Spinal cord (tissue), 10 donors: ENCODE results near the gene AFAP1. TPM values are rescaled to one million over a fixed set of nuclear protein-coding genes. Genes with fewer than 3 reads are reported as not detected.

Experiments used
- DNase-seq, 6 donors: peaks; one replicate each; pipeline versions ENCODE4 v3.0.0 to v3.0.0-alpha.2; 2013 to 2015; ENCODE audit warnings: low spot score in 6 of 6, low read depth in 4 of 6
- H3K27ac ChIP-seq: one replicate; pipeline ENCODE4 v1.5.1; 2013; ENCODE audit warnings: low read depth, low read length, control low read depth
- H3K27me3 ChIP-seq: one replicate; pipeline ENCODE4 v1.6.1; 2013; ENCODE audit warnings: low read length; ENCODE audit not compliant: control insufficient read depth, insufficient read depth
- H3K36me3 ChIP-seq: one replicate; pipeline ENCODE4 v1.6.1; 2013; ENCODE audit warnings: low read length; ENCODE audit not compliant: control insufficient read depth, insufficient read depth
- H3K4me1 ChIP-seq: one replicate; pipeline ENCODE4 v1.6.1; 2013; ENCODE audit warnings: low read length; ENCODE audit not compliant: control insufficient read depth, insufficient read depth
- H3K4me3 ChIP-seq: one replicate; pipeline ENCODE4 v1.5.1; 2013; ENCODE audit warnings: low read depth, low read length, control low read depth
- H3K9me3 ChIP-seq: one replicate; pipeline ENCODE4 v1.6.1; 2013; ENCODE audit warnings: low read length; ENCODE audit not compliant: control insufficient read depth, insufficient read depth
- WGBS: methylation state at CpG from one replicate; pipeline ENCODE4 v1.1.5; 2013; ENCODE audit warnings: missing lambda C conversion rate; ENCODE audit not compliant: insufficient coverage; 5-methylcytosine and 5-hydroxymethylcytosine counted together
- polyA plus RNA-seq, 2 donors: library from polyadenylated mRNA; unstranded; fragments of 120-200 nt; gene quantifications; one replicate each; pipeline ENCODE4 v1.2.1, GENCODE V29; 2013; ENCODE audit not compliant: insufficient read length in 2 of 2
- total RNA-seq, 2 donors: library from RNA; depleted of rRNA in 1 of 2; stranded (reverse); fragments of 120-200 nt in 1 of 2; fragments of >200 nt in 1 of 2; gene quantifications; one replicate each; pipeline versions ENCODE4 v1.2.3 to v1.2.4, GENCODE V29; 2013 to 2014
- donor health status: healthy.

Gene AFAP1
- total and polyA plus RNA-seq, 4 donors: 34.8 to 42.0 (median 36.3) TPM

- peak overlapping the region; percentile 86 for H3K27ac ChIP-seq
Measured at GRCh38 chr4:7909463-7910262, 30.0 kb downstream of the AFAP1 start.

DNA sequence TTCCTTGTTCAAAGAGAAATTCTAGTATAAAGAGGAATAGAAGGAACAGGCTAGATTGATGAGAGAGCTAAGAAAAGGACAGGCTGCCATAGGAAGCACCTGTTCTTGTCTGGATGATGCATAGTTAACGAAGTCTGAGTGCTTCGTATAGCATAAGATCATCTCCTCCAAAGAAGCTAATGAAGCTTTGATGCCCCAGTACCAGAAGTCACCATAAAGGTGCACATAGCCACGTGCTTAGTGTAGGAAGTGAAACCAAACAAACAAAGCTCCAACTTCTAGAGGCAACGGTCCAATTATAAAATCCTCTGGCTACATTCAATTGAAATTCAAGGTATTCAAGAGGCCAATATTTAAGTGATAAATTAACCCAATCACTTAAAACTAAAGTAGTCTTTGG is 31.0 kb downstream of the AFAP1 start:
- Histone ChIP-seq H3K9me3 (no peaks in the 10 kb centered on the region), H3K4me3 (no peak overlapping the region), H3K27ac (no peak overlapping the region), H3K27me3 (no peaks in the 10 kb centered on the region), H3K36me3 (no peaks in the 10 kb centered on the region), H3K4me1 (peaks cover 45% of the 10 kb centered on the region)
- WGBS: no CpG with 5 or more reads among the region's 4 CpGs
- no peak for DNase-seq

More at GRCh38 chr4:7909463-7910262, 30.0 kb downstream of the AFAP1 start:
- Histone ChIP-seq H3K9me3 (no peaks in the 10 kb centered on the region), H3K4me1 (peaks cover 43% of the 10 kb centered on the region), H3K27me3 (no peaks in the 10 kb centered on the region), H3K36me3 (no peaks in the 10 kb centered on the region), H3K4me3 (no peak overlapping the region)
- peak in 2 of 6 donors; percentile 54 to 58 for DNase-seq
- 33% methylated on average over 6 of the region's 12 CpGs for WGBS

DNA sequence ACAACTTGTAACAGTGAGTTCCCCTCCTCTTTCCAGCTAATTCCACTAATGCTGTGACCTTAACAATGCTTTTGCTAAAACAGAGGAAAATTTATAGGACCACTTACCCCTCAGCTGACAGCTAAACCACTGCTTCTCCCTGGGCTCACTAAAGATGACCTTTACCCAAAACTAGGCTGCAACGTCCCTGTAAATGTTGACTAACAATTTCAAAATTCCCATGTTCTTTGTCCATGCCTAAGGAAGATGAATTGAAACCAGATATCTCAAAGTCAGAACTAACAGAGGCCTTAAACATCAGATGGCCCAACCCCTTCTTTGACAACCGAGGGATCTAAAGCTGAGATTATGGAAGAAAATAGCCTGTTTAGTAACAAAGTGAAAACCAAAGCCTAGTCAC is 32.5 kb downstream of the AFAP1 start:
- Histone ChIP-seq H3K4me1 (peaks cover 49% of the 10 kb centered on the region), H3K4me3 (no peak overlapping the region)
- WGBS: no CpG with 5 or more reads among the region's 2 CpGs

DNA sequence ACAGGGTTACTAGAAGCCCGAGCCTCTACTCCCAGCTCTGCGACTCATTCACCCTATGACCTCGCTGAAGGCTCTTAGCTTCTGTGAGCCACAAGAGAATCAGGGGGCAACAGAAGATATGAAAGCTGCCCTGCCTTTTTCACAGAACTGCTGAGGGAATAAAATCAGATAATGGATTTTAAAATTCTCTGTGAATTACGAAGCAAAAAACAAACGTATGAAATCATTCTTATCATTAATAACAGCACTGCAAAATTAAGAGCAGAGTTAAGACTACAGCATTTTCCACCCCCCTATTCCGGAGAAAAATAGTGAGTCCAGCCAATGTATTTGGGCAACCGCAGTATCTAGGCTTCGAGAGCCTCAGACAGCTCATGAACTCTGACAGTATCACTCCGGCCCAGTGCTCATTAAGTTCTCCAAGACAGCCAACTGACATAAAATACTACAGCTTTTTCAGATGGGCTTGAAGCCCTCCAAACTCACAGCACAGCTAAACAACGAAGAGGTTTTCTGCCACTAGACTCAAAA is 33.4 kb downstream of the AFAP1 start:
- no peaks in the 10 kb centered on the region for H3K9me3 ChIP-seq
- H3K4me1 ChIP-seq: peaks cover 49% of the 10 kb centered on the region
- H3K27me3 ChIP-seq: no peaks in the 10 kb centered on the region
- 51% methylated on average over 6 of the region's 10 CpGs for WGBS
- H3K27ac ChIP-seq: peak overlapping the region; percentile 78
- DNase-seq: no peak
- H3K4me3 ChIP-seq: no peak overlapping the region
- H3K36me3 ChIP-seq: no peaks in the 10 kb centered on the region

More for the DNA sequence above, 32.5 kb downstream of the AFAP1 start:
- no peaks in the 10 kb centered on the region for H3K36me3 ChIP-seq
- no peaks in the 10 kb centered on the region for H3K27me3 ChIP-seq
- peak overlapping the region; percentile 78 for H3K27ac ChIP-seq
- no peaks in the 10 kb centered on the region for H3K9me3 ChIP-seq
- DNase-seq: no peak

- Histone ChIP-seq H3K27ac (peak overlapping the region; percentile 78), H3K36me3 (no peaks in the 10 kb centered on the region), H3K4me3 (no peak overlapping the region), H3K9me3 (no peaks in the 10 kb centered on the region), H3K4me1 (peaks cover 44% of the 10 kb centered on the region), H3K27me3 (no peaks in the 10 kb centered on the region)
- DNase-seq: peak in 1 of 6 donors; percentile 81
- 53% methylated on average over 6 of the region's 10 CpGs for WGBS
Measured at GRCh38 chr4:7904952-7905915, 34.4 kb downstream of the AFAP1 start.

- no peaks in the 10 kb centered on the region for H3K9me3 ChIP-seq
- H3K27me3 ChIP-seq: no peaks in the 10 kb centered on the region
- peak in 2 of 6 donors; percentile 69 to 93 for DNase-seq
- no peak overlapping the region for H3K4me3 ChIP-seq
- H3K36me3 ChIP-seq: no peaks in the 10 kb centered on the region
- 8% methylated on average over 7 of the region's 14 CpGs for WGBS
- H3K27ac ChIP-seq: peak overlapping the region; percentile 78
- H3K4me1 ChIP-seq: peaks cover 41% of the 10 kb centered on the region
Measured at GRCh38 chr4:7903791-7904516, 35.7 kb downstream of the AFAP1 start.

DNA sequence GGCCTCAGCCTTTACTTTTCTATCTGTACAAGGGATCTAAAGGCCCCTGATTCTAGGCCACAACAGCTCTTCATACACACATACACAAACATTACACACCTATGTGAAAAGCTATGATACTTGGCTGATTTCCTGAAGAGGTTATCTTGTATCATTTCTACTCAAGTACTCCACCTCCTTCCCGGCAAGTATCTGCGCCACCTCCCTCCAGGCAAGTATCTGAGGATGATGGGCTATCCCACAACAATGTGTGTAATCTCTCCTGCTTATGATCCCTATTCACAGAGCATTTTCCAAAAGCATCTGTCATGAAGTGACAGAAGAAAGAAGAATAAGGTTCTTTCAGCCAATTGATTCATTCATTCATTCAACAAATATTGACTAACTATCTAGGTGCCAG is 36.8 kb downstream of the AFAP1 start:
- Histone ChIP-seq H3K4me3 (no peak overlapping the region), H3K27me3 (no peaks in the 10 kb centered on the region), H3K4me1 (peaks cover 39% of the 10 kb centered on the region), H3K9me3 (no peaks in the 10 kb centered on the region), H3K27ac (no peak overlapping the region), H3K36me3 (no peaks in the 10 kb centered on the region)
- DNase-seq: no peak
- WGBS: no CpG with 5 or more reads among the region's 2 CpGs

- Histone ChIP-seq H3K4me1 (peaks cover 39% of the 10 kb centered on the region), H3K27me3 (no peaks in the 10 kb centered on the region), H3K36me3 (no peaks in the 10 kb centered on the region), H3K4me3 (no peak overlapping the region), H3K27ac (no peak overlapping the region), H3K9me3 (no peaks in the 10 kb centered on the region)
- DNase-seq: peak in 2 of 6 donors; percentile 50 to 68
- WGBS: 38% methylated on average over 5 of the region's 7 CpGs
Measured at GRCh38 chr4:7902101-7902553, 37.5 kb downstream of the AFAP1 start.
